HEK293 (cell line): Measurements from ENCODE around the gene RHOBTB3.

ENCODE experiments used
- CTCF ChIA-PET: fragments of 350-600 bp; formaldehyde crosslinking; extraction: SDS; loops from one replicate; lab custom pipeline; 2021; ENCODE audit warnings: antibody characterized with exemption; lab: Yijun Ruan, JAX
- POLR2A ChIA-PET: fragments of 300-600 bp; formaldehyde crosslinking; extraction: SDS; loops from one replicate; lab custom pipeline; 2020; ENCODE audit warnings: antibody characterized with exemption, inconsistent platforms; lab: Yijun Ruan, JAX
- H3K27ac ChIP-seq: fragments of 200-500 bp; sonication (Bioruptor generic); 2 replicates; pipeline ENCODE4 v1.5.1; 2014; ENCODE audit warnings: low read depth, low read length, control low read depth, inconsistent platforms; ENCODE audit errors: extremely low read depth
- H3K36me3 ChIP-seq, 2 experiments: fragments of 200-500 bp in 1 of 2; sonication (Bioruptor generic) in 1 of 2; 1 replicate in 1 of 2; 2 replicates in 1 of 2; pipeline ENCODE4 v1.5.1; 2014 to 2017; ENCODE audit warnings: inconsistent platforms in 2 of 2, low read length in 2 of 2; ENCODE audit not compliant: control insufficient read depth in 2 of 2, insufficient read depth in 1 of 2
- H3K4me1 ChIP-seq: fragments of 200-500 bp; sonication (Bioruptor generic); 2 replicates; pipeline ENCODE4 v1.5.1; 2014; ENCODE audit warnings: mild to moderate bottlenecking, low read length, inconsistent platforms; ENCODE audit not compliant: control insufficient read depth, insufficient read depth
- H3K4me3 ChIP-seq: 2 replicates; pipeline ENCODE4 v1.5.1; 2011; ENCODE audit warnings: low read depth, mild to moderate bottlenecking, control low read depth, low read length, moderate library complexity
- H3K9me3 ChIP-seq: fragments of 200-500 bp; sonication (Bioruptor generic); 2 replicates; pipeline ENCODE4 v1.5.1; 2014; ENCODE audit warnings: low read depth, low read length, inconsistent platforms; ENCODE audit not compliant: control insufficient read depth, insufficient read depth
- ZFP37 ChIP-seq: fragments of 450-650 bp; formaldehyde crosslinking; IDR thresholded peaks from 2 replicates; pipeline ENCODE4 v1.5.1; 2016; ENCODE audit warnings: missing biosample characterization, missing genetic modification characterization
- ZNF112 ChIP-seq: fragments of 450-650 bp; formaldehyde crosslinking; IDR thresholded peaks from 2 replicates; pipeline ENCODE4 v1.5.0; 2017; ENCODE audit warnings: missing biosample characterization, missing genetic modification characterization
- ZNF169 ChIP-seq: fragments of 450-650 bp; formaldehyde crosslinking; IDR thresholded peaks from 2 replicates; pipeline ENCODE4 v1.5.1; 2016; ENCODE audit warnings: missing biosample characterization, missing genetic modification characterization
- ZNF175 ChIP-seq: fragments of 450-650 bp; formaldehyde crosslinking; IDR thresholded peaks from 2 replicates; pipeline ENCODE4 v1.5.1; 2016; ENCODE audit warnings: missing biosample characterization, missing genetic modification characterization
- ZNF2 ChIP-seq: fragments of 450-650 bp; formaldehyde crosslinking; IDR thresholded peaks from 2 replicates; pipeline ENCODE4 v1.5.1; 2016; ENCODE audit warnings: missing biosample characterization, missing genetic modification characterization
- TF ChIP-seq, protein P1 (sequence below): fragments of 450-650 bp; formaldehyde crosslinking; IDR thresholded peaks from 2 replicates; pipeline ENCODE4 v1.5.1; 2017; ENCODE audit warnings: missing biosample characterization, mild to moderate bottlenecking, missing genetic modification characterization, moderate library complexity
- TF ChIP-seq, protein P2 (sequence below): fragments of 450-650 bp; formaldehyde crosslinking; IDR thresholded peaks from 2 replicates; pipeline ENCODE4 v1.5.1; 2016; ENCODE audit warnings: missing biosample characterization, missing genetic modification characterization
- TF ChIP-seq, protein P3 (sequence below): fragments of 450-650 bp; formaldehyde crosslinking; IDR thresholded peaks from 2 replicates; pipeline ENCODE4 v1.5.1; 2016; ENCODE audit warnings: missing biosample characterization, missing genetic modification characterization
- TF ChIP-seq, protein P4 (sequence below): fragments of 450-650 bp; formaldehyde crosslinking; IDR thresholded peaks from 2 replicates; pipeline ENCODE4 v1.5.1; 2016; ENCODE audit warnings: missing biosample characterization, missing genetic modification characterization

Gene RHOBTB3

DNA sequence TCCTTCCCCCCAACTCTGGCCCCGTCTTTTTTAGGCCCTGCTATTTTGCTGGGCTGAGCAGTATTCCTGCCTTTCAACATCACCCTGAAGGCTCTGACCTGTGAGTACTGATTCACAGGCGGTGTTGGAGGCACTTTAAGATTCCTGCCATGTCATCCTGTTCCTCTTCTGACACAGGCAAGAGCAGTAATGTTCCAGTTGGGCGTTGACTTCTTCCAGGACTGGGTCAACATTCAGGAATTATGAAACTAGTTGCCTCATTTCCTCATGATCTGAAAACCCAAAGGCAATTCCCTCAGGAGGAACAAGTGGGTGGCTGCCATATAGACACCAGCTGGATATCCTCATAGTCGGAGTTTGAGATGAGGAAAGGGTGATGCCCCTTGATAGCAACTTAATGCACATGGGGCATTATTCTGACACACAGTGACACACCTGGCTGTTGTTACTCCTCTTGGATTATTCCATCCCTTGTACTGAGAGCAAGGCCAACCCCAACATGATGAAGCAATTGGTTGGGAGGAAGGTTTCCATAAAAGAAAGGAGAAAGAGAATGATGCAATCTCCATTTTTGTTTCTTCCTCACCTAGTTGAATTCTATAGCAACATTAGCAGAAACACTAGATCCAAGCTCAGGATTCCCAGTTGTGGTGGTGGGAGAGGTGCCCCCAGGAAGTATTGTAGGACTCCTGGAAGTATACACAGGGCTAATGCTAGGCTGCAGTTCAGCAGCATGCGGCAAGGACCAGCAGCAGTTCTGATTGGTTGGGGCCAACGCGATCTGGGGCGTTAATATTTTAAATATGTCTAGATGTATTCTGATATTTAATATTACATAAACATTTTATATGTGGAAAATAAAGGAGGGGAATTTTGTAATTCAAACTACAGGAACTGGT, 111.0 kb downstream of the RHOBTB3 start:
- H3K4me3 ChIP-seq: no peak overlapping the region
- H3K4me1 ChIP-seq: no peaks in the 10 kb centered on the region
- TF ChIP-seq, protein P1, sequence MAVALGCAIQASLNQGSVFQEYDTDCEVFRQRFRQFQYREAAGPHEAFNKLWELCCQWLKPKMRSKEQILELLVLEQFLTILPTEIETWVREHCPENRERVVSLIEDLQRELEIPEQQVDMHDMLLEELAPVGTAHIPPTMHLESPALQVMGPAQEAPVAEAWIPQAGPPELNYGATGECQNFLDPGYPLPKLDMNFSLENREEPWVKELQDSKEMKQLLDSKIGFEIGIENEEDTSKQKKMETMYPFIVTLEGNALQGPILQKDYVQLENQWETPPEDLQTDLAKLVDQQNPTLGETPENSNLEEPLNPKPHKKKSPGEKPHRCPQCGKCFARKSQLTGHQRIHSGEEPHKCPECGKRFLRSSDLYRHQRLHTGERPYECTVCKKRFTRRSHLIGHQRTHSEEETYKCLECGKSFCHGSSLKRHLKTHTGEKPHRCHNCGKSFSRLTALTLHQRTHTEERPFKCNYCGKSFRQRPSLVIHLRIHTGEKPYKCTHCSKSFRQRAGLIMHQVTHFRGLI (tag by site-specific recombination): peak; percentile 82
- TF ChIP-seq, protein P2, sequence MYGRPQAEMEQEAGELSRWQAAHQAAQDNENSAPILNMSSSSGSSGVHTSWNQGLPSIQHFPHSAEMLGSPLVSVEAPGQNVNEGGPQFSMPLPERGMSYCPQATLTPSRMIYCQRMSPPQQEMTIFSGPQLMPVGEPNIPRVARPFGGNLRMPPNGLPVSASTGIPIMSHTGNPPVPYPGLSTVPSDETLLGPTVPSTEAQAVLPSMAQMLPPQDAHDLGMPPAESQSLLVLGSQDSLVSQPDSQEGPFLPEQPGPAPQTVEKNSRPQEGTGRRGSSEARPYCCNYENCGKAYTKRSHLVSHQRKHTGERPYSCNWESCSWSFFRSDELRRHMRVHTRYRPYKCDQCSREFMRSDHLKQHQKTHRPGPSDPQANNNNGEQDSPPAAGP: no peak
- POLR2A ChIA-PET: no interaction called here
- H3K9me3 ChIP-seq: no peaks in the 10 kb centered on the region
- no peaks in the 10 kb centered on the region; a peak in 1 of 3 replicates for H3K36me3 ChIP-seq
- H3K27ac ChIP-seq: no peak overlapping the region
- CTCF ChIA-PET: interaction anchor here (0.8 to 3.3 kb wide), 4 partner anchors 61 to 197 kb away, joined by 3 to 13 read pairs (median 8); partner anchors contain the start of gene RFESD

DNA sequence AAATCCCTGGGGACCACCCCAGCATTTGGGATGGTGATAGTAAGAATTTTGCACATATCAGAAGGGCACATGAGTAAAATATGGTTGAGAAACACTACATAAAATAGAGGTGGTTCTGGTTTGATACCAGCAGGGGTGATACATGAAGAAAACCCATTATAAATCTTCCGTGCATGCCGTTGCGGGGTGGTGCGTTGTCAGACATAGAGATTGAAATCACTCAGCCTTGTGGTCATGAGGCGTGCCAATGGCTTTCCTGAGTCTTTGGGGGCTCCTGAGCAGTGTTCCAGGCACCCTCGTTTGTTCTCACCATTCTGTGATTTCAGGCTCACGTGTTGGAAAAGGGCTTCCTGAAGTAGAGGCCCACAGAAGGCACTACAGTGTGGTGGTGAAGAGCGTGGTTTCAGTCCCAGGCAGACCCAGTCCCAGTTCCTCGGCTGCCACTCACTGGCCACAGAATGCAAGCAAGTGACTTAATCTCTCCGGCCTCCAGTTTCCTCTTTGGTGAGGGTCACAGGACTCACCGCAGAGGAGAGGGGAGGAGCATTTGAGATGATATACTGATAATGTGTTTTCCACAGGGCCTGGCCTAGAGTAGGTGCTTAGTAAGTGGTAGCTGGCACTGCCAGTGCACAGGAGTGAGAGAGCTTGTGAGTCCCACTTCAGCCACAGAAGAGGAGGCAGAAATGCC, 111.9 kb downstream of the RHOBTB3 start:
- Histone ChIP-seq H3K4me3 (no peak overlapping the region), H3K27ac (no peak overlapping the region)
- POLR2A ChIA-PET: interaction anchor here (0.7 kb wide), 1 partner anchor 62 kb away, joined by 3 read pairs; no protein-coding TSS in a partner anchor
- no peak for TF ChIP-seq ZNF169 (tag by site-specific recombination)
- TF ChIP-seq ZNF2 (tag by site-specific recombination): no peak
- no peak for TF ChIP-seq ZNF175 (tag by site-specific recombination)
- TF ChIP-seq, protein P3, sequence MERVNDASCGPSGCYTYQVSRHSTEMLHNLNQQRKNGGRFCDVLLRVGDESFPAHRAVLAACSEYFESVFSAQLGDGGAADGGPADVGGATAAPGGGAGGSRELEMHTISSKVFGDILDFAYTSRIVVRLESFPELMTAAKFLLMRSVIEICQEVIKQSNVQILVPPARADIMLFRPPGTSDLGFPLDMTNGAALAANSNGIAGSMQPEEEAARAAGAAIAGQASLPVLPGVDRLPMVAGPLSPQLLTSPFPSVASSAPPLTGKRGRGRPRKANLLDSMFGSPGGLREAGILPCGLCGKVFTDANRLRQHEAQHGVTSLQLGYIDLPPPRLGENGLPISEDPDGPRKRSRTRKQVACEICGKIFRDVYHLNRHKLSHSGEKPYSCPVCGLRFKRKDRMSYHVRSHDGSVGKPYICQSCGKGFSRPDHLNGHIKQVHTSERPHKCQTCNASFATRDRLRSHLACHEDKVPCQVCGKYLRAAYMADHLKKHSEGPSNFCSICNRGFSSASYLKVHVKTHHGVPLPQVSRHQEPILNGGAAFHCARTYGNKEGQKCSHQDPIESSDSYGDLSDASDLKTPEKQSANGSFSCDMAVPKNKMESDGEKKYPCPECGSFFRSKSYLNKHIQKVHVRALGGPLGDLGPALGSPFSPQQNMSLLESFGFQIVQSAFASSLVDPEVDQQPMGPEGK (tag by site-specific recombination): peak; percentile 37; the same call in 1 of the 2 replicates
- TF ChIP-seq, protein P4, sequence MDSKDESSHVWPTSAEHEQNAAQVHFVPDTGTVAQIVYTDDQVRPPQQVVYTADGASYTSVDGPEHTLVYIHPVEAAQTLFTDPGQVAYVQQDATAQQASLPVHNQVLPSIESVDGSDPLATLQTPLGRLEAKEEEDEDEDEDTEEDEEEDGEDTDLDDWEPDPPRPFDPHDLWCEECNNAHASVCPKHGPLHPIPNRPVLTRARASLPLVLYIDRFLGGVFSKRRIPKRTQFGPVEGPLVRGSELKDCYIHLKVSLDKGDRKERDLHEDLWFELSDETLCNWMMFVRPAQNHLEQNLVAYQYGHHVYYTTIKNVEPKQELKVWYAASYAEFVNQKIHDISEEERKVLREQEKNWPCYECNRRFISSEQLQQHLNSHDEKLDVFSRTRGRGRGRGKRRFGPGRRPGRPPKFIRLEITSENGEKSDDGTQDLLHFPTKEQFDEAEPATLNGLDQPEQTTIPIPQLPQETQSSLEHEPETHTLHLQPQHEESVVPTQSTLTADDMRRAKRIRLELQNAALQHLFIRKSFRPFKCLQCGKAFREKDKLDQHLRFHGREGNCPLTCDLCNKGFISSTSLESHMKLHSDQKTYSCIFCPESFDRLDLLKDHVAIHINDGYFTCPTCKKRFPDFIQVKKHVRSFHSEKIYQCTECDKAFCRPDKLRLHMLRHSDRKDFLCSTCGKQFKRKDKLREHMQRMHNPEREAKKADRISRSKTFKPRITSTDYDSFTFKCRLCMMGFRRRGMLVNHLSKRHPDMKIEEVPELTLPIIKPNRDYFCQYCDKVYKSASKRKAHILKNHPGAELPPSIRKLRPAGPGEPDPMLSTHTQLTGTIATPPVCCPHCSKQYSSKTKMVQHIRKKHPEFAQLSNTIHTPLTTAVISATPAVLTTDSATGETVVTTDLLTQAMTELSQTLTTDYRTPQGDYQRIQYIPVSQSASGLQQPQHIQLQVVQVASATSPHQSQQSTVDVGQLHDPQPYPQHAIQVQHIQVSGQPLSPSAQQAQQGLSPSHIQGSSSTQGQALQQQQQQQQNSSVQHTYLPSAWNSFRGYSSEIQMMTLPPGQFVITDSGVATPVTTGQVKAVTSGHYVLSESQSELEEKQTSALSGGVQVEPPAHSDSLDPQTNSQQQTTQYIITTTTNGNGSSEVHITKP (tag by site-specific recombination): peak; percentile 69
- no peak for TF ChIP-seq ZNF112 (tag by site-specific recombination)
- TF ChIP-seq ZFP37 (tag by site-specific recombination): peak; percentile 62; the same call in 1 of the 2 replicates
- TF ChIP-seq, all 188 proteins: peak for 3
- no peaks in the 10 kb centered on the region for H3K36me3 ChIP-seq
- H3K4me1 ChIP-seq: no peaks in the 10 kb centered on the region
- no peaks in the 10 kb centered on the region for H3K9me3 ChIP-seq
- CTCF ChIA-PET: interaction anchor here (0.6 to 2.3 kb wide), 9 partner anchors 9 to 454 kb away, joined by 3 to 29 read pairs (median 7); no protein-coding TSS in a partner anchor
